ENCODE data around the gene GLCCI1.
A peak's percentile ranks its signal among the peaks of the same experiment; 100 is the strongest.

Gene GLCCI1

GRCh38 chr7:7962851-7963250 lies 5.7 kb upstream of the GLCCI1 start:
- no peak for DNase-seq (ENCODE audit: low read depth)

- DNase-seq (ENCODE audit: low read depth) = no peak
Observed at GRCh38 chr7:7964250-7964649, 4.3 kb upstream of the GLCCI1 start.

GRCh38 chr7:7964691-7965090 lies 3.9 kb upstream of the GLCCI1 start:
- no peak for DNase-seq (ENCODE audit: low read depth)

GRCh38 chr7:7965301-7965700 lies 3.3 kb upstream of the GLCCI1 start:
- no peak for DNase-seq (ENCODE audit: low read depth)

- no peak for DNase-seq (ENCODE audit: low read depth)
Observed at GRCh38 chr7:7966141-7966734, 2.4 kb upstream of the GLCCI1 start.

- no peak for DNase-seq (ENCODE audit: low read depth)
Observed at GRCh38 chr7:7967886-7968543, 581 bp upstream of the GLCCI1 start.

- DNase-seq (ENCODE audit: low read depth) = peak; percentile 34
Observed at GRCh38 chr7:7969306-7970236, 975 bp downstream of the GLCCI1 start.

- no peak for DNase-seq (ENCODE audit: low read depth)
Observed at GRCh38 chr7:7970237-7970530, 1.6 kb downstream of the GLCCI1 start.

GRCh38 chr7:7970531-7971307 lies 2.1 kb downstream of the GLCCI1 start:
- DNase-seq (ENCODE audit: low read depth) = no peak

- DNase-seq (ENCODE audit: low read depth) = no peak
Observed at GRCh38 chr7:7971308-7972040, 2.9 kb downstream of the GLCCI1 start.

- no peak for DNase-seq (ENCODE audit: low read depth)
Observed at GRCh38 chr7:7972128-7972527, 3.5 kb downstream of the GLCCI1 start.

- DNase-seq (ENCODE audit: low read depth) = no peak
Observed at GRCh38 chr7:7972922-7973594, 4.5 kb downstream of the GLCCI1 start.

GRCh38 chr7:7976677-7977076 lies 8.1 kb downstream of the GLCCI1 start:
- DNase-seq (ENCODE audit: low read depth) = no peak

GRCh38 chr7:7977774-7978173 lies 9.2 kb downstream of the GLCCI1 start:
- DNase-seq (ENCODE audit: low read depth) = no peak

- DNase-seq (ENCODE audit: low read depth) = no peak
Observed at GRCh38 chr7:7978860-7979259, 10.3 kb downstream of the GLCCI1 start.

GRCh38 chr7:7979558-7979957 lies 11.0 kb downstream of the GLCCI1 start:
- no peak for DNase-seq (ENCODE audit: low read depth)

- DNase-seq (ENCODE audit: low read depth) = no peak
Observed at GRCh38 chr7:7980134-7980533, 11.5 kb downstream of the GLCCI1 start.

GRCh38 chr7:7982904-7983303 lies 14.3 kb downstream of the GLCCI1 start:
- no peak for DNase-seq (ENCODE audit: low read depth)

GRCh38 chr7:7984424-7984823 lies 15.8 kb downstream of the GLCCI1 start:
- DNase-seq (ENCODE audit: low read depth) = no peak

GRCh38 chr7:7988706-7989105 lies 20.1 kb downstream of the GLCCI1 start:
- DNase-seq (ENCODE audit: low read depth) = no peak

- DNase-seq (ENCODE audit: low read depth) = no peak
Observed at GRCh38 chr7:7989133-7989532, 20.5 kb downstream of the GLCCI1 start.

Measured in activated T-helper 1 cell treated with Interleukin-2 at 50 U/mL for 16 hours (primary cell).